A549 (cell line): ENCODE measurements around the gene MPPED1.

Source experiments
- NR3C1 ChIP-seq: fragments of >200 bp; sonication (Bioruptor Twin); formaldehyde crosslinking; IDR thresholded peaks from 3 replicates; pipeline ENCODE4 v1.6.1; 2017
- PHF8 ChIP-seq: fragments of 200-600 bp; sonication (generic); IDR thresholded peaks from 2 replicates; pipeline ENCODE4 v1.6.1; 2016; ENCODE audit warnings: low read depth, mild to moderate bottlenecking, antibody characterized with exemption, moderate library complexity, borderline replicate concordance
- POLR2AphosphoS2 ChIP-seq: conservative IDR thresholded peaks from 2 replicates; pipeline ENCODE4 v1.6.1; 2012; ENCODE audit warnings: low read length, improper control_type of control experiment, inconsistent platforms

GRCh38 chr22:43446916-43447315 is 35.1 kb downstream of the MPPED1 start:
- TF ChIP-seq PHF8 (no peak), NR3C1 (no peak), POLR2AphosphoS2 (no peak)
